CD14-positive monocyte (primary cell): ENCODE data around the gene XPO6. TPM values are rescaled to one million over a fixed set of nuclear protein-coding genes. Genes with fewer than 3 reads are reported as not detected.

Source experiments
- DNase-seq, 3 donors: peaks; one replicate each; pipeline ENCODE4 v3.0.0-alpha.2; 2011 to 2022
- H2AFZ ChIP-seq: 2 replicates; pipeline ENCODE4 v1.6.0; 2012; ENCODE audit warnings: mild to moderate bottlenecking, low read depth, low read length, inconsistent platforms; ENCODE audit not compliant: insufficient read depth, poor library complexity, severe bottlenecking
- H3K27ac ChIP-seq, 2 donors: 1 replicate in 1 of 2; 2 replicates in 1 of 2; pipeline ENCODE4 v1.5.1; 2012 to 2013; ENCODE audit warnings: low read length in 2 of 2, control low read depth in 1 of 2, inconsistent platforms in 1 of 2, low read depth in 1 of 2, mild to moderate bottlenecking in 1 of 2
- H3K27me3 ChIP-seq, 2 donors: one replicate each; pipeline versions ENCODE4 v1.6.0 to v1.6.1; 2011 to 2013; ENCODE audit warnings: low read length in 2 of 2; ENCODE audit not compliant: control insufficient read depth in 2 of 2, insufficient read depth in 2 of 2
- H3K36me3 ChIP-seq, 2 donors: replicated peaks in 1 of 2; 1 replicate in 1 of 2; 2 replicates in 1 of 2; pipeline versions ENCODE4 v1.5.1 to v1.6.1; 2012 to 2013; ENCODE audit warnings: low read length in 2 of 2, control low read depth in 1 of 2, inconsistent platforms in 1 of 2, mild to moderate bottlenecking in 1 of 2; ENCODE audit not compliant: insufficient read depth in 2 of 2, control insufficient read depth in 1 of 2
- H3K4me1 ChIP-seq, 2 donors: 1 replicate in 1 of 2; 2 replicates in 1 of 2; pipeline versions ENCODE4 v1.5.1 to v1.6.1; 2012 to 2013; ENCODE audit warnings: low read length in 2 of 2, control low read depth in 1 of 2, inconsistent platforms in 1 of 2, mild to moderate bottlenecking in 1 of 2, moderate library complexity in 1 of 2; ENCODE audit not compliant: insufficient read depth in 2 of 2, control insufficient read depth in 1 of 2
- H3K4me2 ChIP-seq: replicated peaks from 2 replicates; pipeline ENCODE3; 2012; ENCODE audit warnings: low read length, moderate library complexity, mild to moderate bottlenecking; ENCODE audit not compliant: poor library complexity, severe bottlenecking; ENCODE audit errors: extremely low read depth
- H3K4me3 ChIP-seq, 3 experiments: fragments of 200-600 bp in 1 of 3; sonication (generic) in 1 of 3; replicated peaks in 1 of 3; 1 replicate in 2 of 3; 2 replicates in 1 of 3; pipeline ENCODE4 v1.5.1; 2011 to 2013; ENCODE audit warnings: low read length in 3 of 3, mild to moderate bottlenecking in 3 of 3, control low read depth in 2 of 3, low read depth in 2 of 3, inconsistent platforms in 1 of 3, moderate library complexity in 1 of 3
- H3K79me2 ChIP-seq: 2 replicates; pipeline ENCODE4 v1.6.0; 2012; ENCODE audit warnings: mild to moderate bottlenecking, control low read depth, inconsistent platforms, low read length, moderate library complexity; ENCODE audit not compliant: insufficient read depth
- H3K9ac ChIP-seq: 2 replicates; pipeline ENCODE4 v1.6.0; 2017; ENCODE audit warnings: low read length, mild to moderate bottlenecking; ENCODE audit not compliant: insufficient read depth, poor library complexity, severe bottlenecking
- H3K9me3 ChIP-seq, 2 donors: replicated peaks in 1 of 2; 1 replicate in 1 of 2; 2 replicates in 1 of 2; pipeline versions ENCODE4 v1.5.1 to v1.6.1; 2012 to 2013; ENCODE audit warnings: low read length in 2 of 2, control low read depth in 1 of 2; ENCODE audit not compliant: control insufficient read depth in 1 of 2, insufficient read depth in 1 of 2
- H4K20me1 ChIP-seq: 2 replicates; pipeline ENCODE4 v1.6.0; 2012; ENCODE audit warnings: mild to moderate bottlenecking, low read length, control low read depth, moderate library complexity; ENCODE audit not compliant: insufficient read depth
- H3K27ac Mint-ChIP-seq, 7 donors: one replicate each; pipeline ENCODE4 v1.8.0; 2020; ENCODE audit warnings: mild to moderate bottlenecking in 7 of 7, mixed read lengths in 7 of 7, moderate library complexity in 6 of 7, inconsistent platforms in 2 of 7
- H3K27me3 Mint-ChIP-seq, 3 donors: one replicate each; pipeline ENCODE4 v1.8.0; 2021 to 2022; ENCODE audit warnings: low read depth in 3 of 3, mild to moderate bottlenecking in 3 of 3, mixed read lengths in 3 of 3, moderate library complexity in 3 of 3, inconsistent platforms in 1 of 3
- H3K36me3 Mint-ChIP-seq, 2 donors: one replicate each; pipeline ENCODE4 v1.8.0; 2020; ENCODE audit warnings: mixed read lengths in 2 of 2, inconsistent platforms in 1 of 2, mild to moderate bottlenecking in 1 of 2
- H3K4me1 Mint-ChIP-seq: one replicate; pipeline ENCODE4 v1.8.0; 2020; ENCODE audit warnings: mild to moderate bottlenecking, mixed read lengths
- H3K4me3 Mint-ChIP-seq, 2 donors: one replicate each; pipeline ENCODE4 v1.8.0; 2020; ENCODE audit warnings: mild to moderate bottlenecking in 2 of 2, mixed read lengths in 2 of 2, moderate library complexity in 1 of 2
- H3K9me3 Mint-ChIP-seq, 7 donors: one replicate each; pipeline ENCODE4 v1.8.0; 2020 to 2022; ENCODE audit warnings: mixed read lengths in 7 of 7, mild to moderate bottlenecking in 6 of 7, moderate library complexity in 6 of 7, inconsistent platforms in 2 of 7
- WGBS: methylation state at CpG from one replicate; pipeline ENCODE4 v1.1.5; 2013; ENCODE audit warnings: missing lambda C conversion rate; ENCODE audit not compliant: insufficient coverage; 5-methylcytosine and 5-hydroxymethylcytosine counted together
- intact Hi-C, 2 donors: fragments of 100-400 bp; cut with micrococcal nuclease; formaldehyde crosslinking; loops; one replicate each; pipeline versions ENCODE4 v1.15.0 to v1.15.1; 2023
- polyA plus RNA-seq, 3 donors: library from polyadenylated mRNA; depleted of rRNA in 1 of 3; unstranded in 2 of 3; stranded (reverse) in 1 of 3; fragments of 300-500 nt in 2 of 3; fragments of >200 nt in 1 of 3; fragmentation: Illumina TruSeq in 2 of 3; gene quantifications; 1 replicate in 2 of 3; 2 replicates in 1 of 3; pipeline ENCODE4 v1.2.3, GENCODE V29; 2012 to 2021
- TF ChIP-seq, protein P1 (sequence below): fragments of 200-600 bp; IDR thresholded peaks from one replicate; pipeline ENCODE4 v1.8.0; 2022; ENCODE audit warnings: antibody characterized with exemption, mild to moderate bottlenecking

The XPO6 gene
- polyA plus RNA-seq, 3 donors: 35.7 to 166 (median 38.3) TPM

- intact Hi-C loops: loop anchor here (2.0 to 5.0 kb wide), 3 partner anchors 61 to 99 kb away; no protein-coding TSS in a partner anchor
- peak overlapping the region; percentile 92 to 94 for H3K4me3 Mint-ChIP-seq
- no peaks in the 10 kb centered on the region for H3K27me3 ChIP-seq
- peak overlapping the region; percentile 67 to 95 (median 84) for H3K4me3 ChIP-seq
- H3K9ac ChIP-seq: peak overlapping the region; percentile 93
- peaks cover 35% of the 10 kb centered on the region for H3K4me1 Mint-ChIP-seq
- peak overlapping the region in 4 of 7 donors; percentile 2 to 92 (median 54) for H3K27ac Mint-ChIP-seq
- H3K36me3 Mint-ChIP-seq: peaks cover 11 to 22% of the 10 kb centered on the region in 2 donors
- peak overlapping the region; percentile 92 for H3K4me2 ChIP-seq
- peaks cover 0 to 2% (median 0%) of the 10 kb centered on the region in 7 donors for H3K9me3 Mint-ChIP-seq
- TF ChIP-seq, protein P1, sequence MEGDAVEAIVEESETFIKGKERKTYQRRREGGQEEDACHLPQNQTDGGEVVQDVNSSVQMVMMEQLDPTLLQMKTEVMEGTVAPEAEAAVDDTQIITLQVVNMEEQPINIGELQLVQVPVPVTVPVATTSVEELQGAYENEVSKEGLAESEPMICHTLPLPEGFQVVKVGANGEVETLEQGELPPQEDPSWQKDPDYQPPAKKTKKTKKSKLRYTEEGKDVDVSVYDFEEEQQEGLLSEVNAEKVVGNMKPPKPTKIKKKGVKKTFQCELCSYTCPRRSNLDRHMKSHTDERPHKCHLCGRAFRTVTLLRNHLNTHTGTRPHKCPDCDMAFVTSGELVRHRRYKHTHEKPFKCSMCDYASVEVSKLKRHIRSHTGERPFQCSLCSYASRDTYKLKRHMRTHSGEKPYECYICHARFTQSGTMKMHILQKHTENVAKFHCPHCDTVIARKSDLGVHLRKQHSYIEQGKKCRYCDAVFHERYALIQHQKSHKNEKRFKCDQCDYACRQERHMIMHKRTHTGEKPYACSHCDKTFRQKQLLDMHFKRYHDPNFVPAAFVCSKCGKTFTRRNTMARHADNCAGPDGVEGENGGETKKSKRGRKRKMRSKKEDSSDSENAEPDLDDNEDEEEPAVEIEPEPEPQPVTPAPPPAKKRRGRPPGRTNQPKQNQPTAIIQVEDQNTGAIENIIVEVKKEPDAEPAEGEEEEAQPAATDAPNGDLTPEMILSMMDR: no peak
- peaks cover 24 to 34% of the 10 kb centered on the region in 2 donors for H3K4me1 ChIP-seq
- 56% methylated on average over 3 of the region's 5 CpGs for WGBS
- H3K79me2 ChIP-seq: peaks cover 64% of the 10 kb centered on the region
- no peaks in the 10 kb centered on the region for H3K9me3 ChIP-seq
- peaks cover 24 to 37% of the 10 kb centered on the region in 2 donors for H3K36me3 ChIP-seq
- no peaks in the 10 kb centered on the region for H3K27me3 Mint-ChIP-seq
- DNase-seq: no peak
- no peak overlapping the region for H2AFZ ChIP-seq
- H4K20me1 ChIP-seq: peaks cover 59% of the 10 kb centered on the region
- H3K27ac ChIP-seq: peak overlapping the region in 1 of 2 donors; percentile 94
These were observed 1.5 kb downstream of the XPO6 start for GRCh38 chr16:28210264-28210663.

GRCh38 chr16:28208824-28209223 lies 2.9 kb downstream of the XPO6 start:
- Histone ChIP-seq H4K20me1 (peaks cover 73% of the 10 kb centered on the region), H3K27ac (peak overlapping the region in 1 of 2 donors; percentile 67), H3K27me3 (no peaks in the 10 kb centered on the region), H3K4me1 (peaks cover 24 to 34% of the 10 kb centered on the region in 2 donors), H3K4me3 (no peak overlapping the region), H3K9me3 (no peaks in the 10 kb centered on the region), H3K36me3 (peaks cover 34 to 51% of the 10 kb centered on the region in 2 donors), H3K4me2 (no peak overlapping the region), H3K9ac (no peak overlapping the region), H2AFZ (no peak overlapping the region), H3K79me2 (peaks cover 79% of the 10 kb centered on the region)
- Mint-ChIP-seq H3K4me3 (no peak overlapping the region), H3K36me3 (peaks cover 11 to 22% of the 10 kb centered on the region in 2 donors), H3K27ac (peak overlapping the region in 2 of 7 donors; percentile 63 to 67), H3K27me3 (no peaks in the 10 kb centered on the region), H3K4me1 (peaks cover 35% of the 10 kb centered on the region), H3K9me3 (peaks cover 0 to 2% (median 0%) of the 10 kb centered on the region in 7 donors)
- intact Hi-C loops: no loop called here
- WGBS: 100% methylated on average over 1 of the region's 4 CpGs
- DNase-seq: no peak
- TF ChIP-seq, protein P1: no peak
